Measurements from ENCODE around the gene CNEP1R1. TPM values are rescaled to one million over a fixed set of nuclear protein-coding genes. Genes with fewer than 3 reads are reported as not detected.

Gene CNEP1R1
- total RNA-seq, 4 donors from 2014 or later, result 14.1 to 18.4 (median 14.9) TPM

GRCh38 chr16:50024207-50024606, 818 bp upstream of the CNEP1R1 start:
- Histone ChIP-seq H3K27ac (peak overlapping the region in 1 of 4 donors; percentile 1), H3K4me3 (peak overlapping the region in 1 of 4 donors; percentile 98), H3K9me3 (no peaks in the 10 kb centered on the region), H3K27me3 (no peaks in the 10 kb centered on the region), H3K4me1 (peaks cover 0 to 39% (median 16%) of the 10 kb centered on the region in 3 donors), H3K36me3 (peaks cover 0 to 16% (median 0%) of the 10 kb centered on the region in 3 donors)
- intact Hi-C loops (cut with DNase I), result loop anchor here (10.0 kb wide), 2 partner anchors 191 to 331 kb away; no protein-coding TSS in a partner anchor
- DNase-seq, result no peak
- TF ChIP-seq POLR2A (IDR thresholded peaks at IDR 0.05) (no peak), CTCF (IDR thresholded peaks at IDR 0.05) (no peak)
- WGBS, 2 donors, result 85 to 89% methylated on average over 11 of the region's 11 CpGs

- DNase-seq, result no peak
- H3K9me3 ChIP-seq, result no peaks in the 10 kb centered on the region
- no peak for TF ChIP-seq POLR2A (IDR thresholded peaks at IDR 0.05)
- TF ChIP-seq CTCF (IDR thresholded peaks at IDR 0.05), result no peak
- peaks cover 0 to 43% (median 16%) of the 10 kb centered on the region in 3 donors for H3K4me1 ChIP-seq
- peaks cover 0 to 29% (median 0%) of the 10 kb centered on the region in 3 donors for H3K36me3 ChIP-seq
- intact Hi-C loops (cut with DNase I), result loop anchor here (10.0 kb wide), 2 partner anchors 189 to 329 kb away; no protein-coding TSS in a partner anchor
- H3K4me3 ChIP-seq, result peak overlapping the region; percentile 87 to 98 (median 97)
- no peaks in the 10 kb centered on the region for H3K27me3 ChIP-seq
- H3K27ac ChIP-seq, result peak overlapping the region; percentile 88 to 95 (median 92)
- WGBS, 2 donors, result 0% methylated on average over 8 to 11 of the region's 17 CpGs
Observed at GRCh38 chr16:50025537-50025931, 509 bp downstream of the CNEP1R1 start.

GRCh38 chr16:50027829-50028228, 2.8 kb downstream of the CNEP1R1 start:
- H3K27me3 ChIP-seq, result no peaks in the 10 kb centered on the region
- TF ChIP-seq CTCF (IDR thresholded peaks at IDR 0.05) (no peak), POLR2A (IDR thresholded peaks at IDR 0.05) (no peak)
- H3K4me3 ChIP-seq, result no peak overlapping the region
- WGBS, 2 donors, result 90 to 94% methylated on average over 3 to 5 of the region's 5 CpGs
- intact Hi-C loops (cut with DNase I), result loop anchor here (10.0 kb wide), 2 partner anchors 187 to 327 kb away; no protein-coding TSS in a partner anchor
- no peak for DNase-seq
- no peak overlapping the region for H3K27ac ChIP-seq
- H3K4me1 ChIP-seq, result peaks cover 0 to 43% (median 16%) of the 10 kb centered on the region in 3 donors
- H3K9me3 ChIP-seq, result no peaks in the 10 kb centered on the region
- peaks cover 0 to 52% (median 4%) of the 10 kb centered on the region in 3 donors for H3K36me3 ChIP-seq

- intact Hi-C loops (cut with DNase I), result no loop called here
- no peak overlapping the region for H3K27ac ChIP-seq
- 51 to 59% methylated on average over 3 of the region's 3 CpGs for WGBS, 2 donors
- H3K36me3 ChIP-seq, result peaks cover 4 to 61% (median 10%) of the 10 kb centered on the region in 3 donors
- H3K9me3 ChIP-seq, result no peaks in the 10 kb centered on the region
- no peak for DNase-seq
- H3K4me3 ChIP-seq, result no peak overlapping the region
- peaks cover 0 to 57% (median 9%) of the 10 kb centered on the region in 3 donors for H3K4me1 ChIP-seq
- TF ChIP-seq POLR2A (IDR thresholded peaks at IDR 0.05) (no peak), CTCF (IDR thresholded peaks at IDR 0.05) (no peak)
- H3K27me3 ChIP-seq, result no peaks in the 10 kb centered on the region
Observed at GRCh38 chr16:50035468-50035992, 10.5 kb downstream of the CNEP1R1 start.

GRCh38 chr16:50036426-50036825, 11.4 kb downstream of the CNEP1R1 start:
- H3K9me3 ChIP-seq, result no peaks in the 10 kb centered on the region
- H3K4me1 ChIP-seq, result peaks cover 0 to 60% (median 9%) of the 10 kb centered on the region in 3 donors
- intact Hi-C loops (cut with DNase I), result no loop called here
- DNase-seq, result no peak
- no peak overlapping the region for H3K4me3 ChIP-seq
- 79 to 88% methylated on average over 3 of the region's 3 CpGs for WGBS, 2 donors
- H3K27ac ChIP-seq, result peak overlapping the region in 1 of 4 donors; percentile 66
- TF ChIP-seq CTCF (IDR thresholded peaks at IDR 0.05), result no peak
- no peak for TF ChIP-seq POLR2A (IDR thresholded peaks at IDR 0.05)
- H3K36me3 ChIP-seq, result peaks cover 4 to 53% (median 10%) of the 10 kb centered on the region in 3 donors
- no peaks in the 10 kb centered on the region for H3K27me3 ChIP-seq

Data from esophagus squamous epithelium (tissue), 5 donors.